ENCODE data around the gene SLC9A2.

SLC9A2 gene

DNA sequence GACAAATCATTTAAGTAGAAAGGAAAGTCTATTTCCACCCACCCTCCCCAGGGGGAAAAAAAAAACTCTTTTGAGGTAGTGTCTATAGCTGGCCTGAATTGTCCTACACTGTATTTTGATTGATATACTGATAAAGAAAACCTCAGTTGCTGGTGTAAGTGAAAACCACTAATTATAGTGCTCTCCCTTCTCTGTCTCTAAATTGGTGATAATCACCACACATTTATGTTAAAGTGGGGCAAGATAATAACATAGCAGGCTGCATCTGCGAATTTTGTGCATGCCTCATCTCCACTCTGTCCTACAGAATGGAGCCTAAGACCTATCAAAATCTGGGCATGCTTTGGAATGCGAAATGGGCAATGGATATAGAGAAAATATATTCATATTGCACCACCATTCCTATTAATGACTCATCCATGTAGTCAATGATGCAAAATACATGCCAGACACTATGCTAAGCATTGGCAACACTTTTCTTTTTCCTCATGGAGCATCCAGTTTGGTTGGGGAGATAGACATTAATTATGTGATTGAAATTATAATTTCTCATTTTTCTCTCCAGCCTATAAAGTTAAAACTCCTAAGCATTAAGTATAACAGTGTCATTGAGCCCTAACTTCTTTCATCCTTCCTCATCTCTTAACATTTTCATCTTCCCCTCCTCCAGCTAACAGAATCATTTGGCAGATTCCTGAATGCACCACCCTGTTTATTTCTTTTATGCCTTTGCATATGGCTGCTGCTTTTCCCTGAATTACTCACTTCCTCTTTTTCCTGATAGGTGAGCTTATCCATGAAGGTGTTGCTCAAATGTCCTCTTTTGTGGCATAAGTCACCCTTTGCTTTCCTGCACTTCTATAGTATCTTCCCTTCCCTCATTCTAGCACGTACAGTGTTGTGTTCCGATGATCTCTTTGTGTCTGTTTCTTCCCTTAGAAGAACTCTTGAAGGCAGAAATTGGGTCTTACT lies 58.2 kb downstream of the SLC9A2 start:
- DNase-seq: peak; percentile 0

DNA sequence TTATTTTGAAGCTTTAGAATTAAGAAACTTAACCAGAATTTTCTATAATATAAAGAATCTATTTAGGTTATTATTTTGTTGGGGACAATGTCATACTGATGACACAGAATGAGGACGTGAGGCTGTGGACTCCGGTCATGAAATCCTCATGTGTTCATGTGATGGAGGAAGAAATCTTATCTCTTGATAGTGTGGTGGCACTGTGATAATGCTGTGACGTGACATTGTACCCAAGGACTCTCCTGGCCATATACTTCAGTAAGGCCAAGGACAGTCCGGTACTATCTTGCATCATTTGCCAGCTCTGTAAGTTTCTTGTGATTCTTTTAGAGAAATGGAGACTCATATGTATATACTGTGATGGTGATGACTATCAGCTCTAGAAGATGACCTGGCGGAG lies 59.1 kb downstream of the SLC9A2 start:
- no peak for DNase-seq

DNA sequence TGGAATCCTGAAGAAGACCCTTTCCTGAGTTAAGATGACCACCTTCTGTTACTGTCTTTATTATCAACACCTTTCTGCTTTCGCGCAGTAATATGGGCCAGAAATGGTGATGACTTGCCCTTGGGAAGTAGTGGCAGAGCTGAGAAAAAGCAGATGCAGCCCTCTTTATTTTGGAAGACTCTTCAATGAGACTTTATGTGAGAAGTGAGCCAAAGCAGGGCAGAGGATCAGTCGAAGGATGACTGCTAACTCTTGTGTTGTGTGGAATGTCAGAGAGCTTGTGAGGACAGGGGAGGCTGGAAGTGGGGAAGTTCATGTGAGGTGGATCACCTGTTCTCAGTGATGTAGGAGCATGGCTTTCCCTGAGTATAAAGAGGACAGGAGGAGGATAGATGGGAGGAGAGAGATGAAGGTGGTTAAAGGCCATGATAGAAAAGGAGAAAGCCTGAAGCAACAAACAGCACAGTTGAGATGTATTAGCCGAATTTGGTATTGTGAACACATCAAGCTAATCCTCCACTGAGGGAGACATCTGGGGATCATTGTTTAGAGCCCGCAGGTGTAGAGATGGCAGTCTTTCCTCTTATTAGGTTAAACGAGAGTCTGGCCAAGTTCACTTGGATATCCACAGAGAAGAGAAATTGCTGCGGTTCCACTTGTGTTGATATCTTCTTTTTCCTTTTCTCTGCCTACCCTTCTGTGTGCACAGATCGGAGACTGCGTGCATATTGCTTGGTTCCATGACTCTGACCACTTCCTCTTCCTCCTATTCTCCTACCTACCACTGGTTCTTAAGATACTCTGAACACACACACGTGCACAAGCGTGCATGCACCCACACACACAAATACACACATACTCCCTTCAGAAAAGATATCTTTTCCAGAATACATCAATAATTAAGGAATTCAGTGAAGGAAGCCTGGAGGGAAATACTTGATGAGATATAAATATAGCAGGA lies 67.4 kb downstream of the SLC9A2 start:
- DNase-seq: no peak

DNA sequence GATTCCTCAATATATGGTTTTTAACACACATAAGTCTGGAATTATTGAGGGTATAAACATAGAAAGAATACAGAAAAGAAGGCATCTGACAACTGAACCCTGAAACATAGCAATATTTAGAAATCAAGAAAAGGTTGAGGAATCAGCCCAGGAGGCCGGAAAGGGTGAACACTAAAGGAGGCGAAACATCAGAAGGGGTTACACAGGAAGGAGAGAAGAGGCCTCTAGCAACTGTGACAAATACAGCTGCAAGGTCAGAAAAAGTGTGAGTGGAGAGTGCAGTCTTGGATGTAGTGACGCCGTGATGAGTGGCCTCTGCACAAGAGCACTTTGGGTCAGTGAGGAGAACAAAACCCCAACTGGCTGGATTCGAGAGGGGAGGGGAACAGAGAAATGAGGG lies 70.7 kb downstream of the SLC9A2 start:
- DNase-seq: no peak

DNA sequence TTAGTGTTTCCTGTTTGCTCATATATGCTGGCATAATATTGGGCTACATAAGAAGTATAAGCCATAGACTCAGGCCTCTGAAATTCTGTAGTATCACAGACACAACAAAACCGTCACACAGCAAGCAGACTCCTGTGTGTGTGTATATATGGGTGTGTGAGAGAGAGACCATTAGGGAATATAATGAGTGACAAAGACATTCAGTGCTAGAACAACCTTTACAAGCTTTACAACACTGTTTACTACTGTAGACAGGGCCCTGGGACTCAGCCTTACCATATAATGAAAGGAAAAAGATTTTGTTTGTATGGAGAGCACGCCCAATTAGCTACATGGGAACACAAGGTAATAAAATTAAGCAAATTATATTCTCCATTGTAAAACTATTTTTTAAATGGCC lies 77.1 kb downstream of the SLC9A2 start:
- DNase-seq: no peak

DNA sequence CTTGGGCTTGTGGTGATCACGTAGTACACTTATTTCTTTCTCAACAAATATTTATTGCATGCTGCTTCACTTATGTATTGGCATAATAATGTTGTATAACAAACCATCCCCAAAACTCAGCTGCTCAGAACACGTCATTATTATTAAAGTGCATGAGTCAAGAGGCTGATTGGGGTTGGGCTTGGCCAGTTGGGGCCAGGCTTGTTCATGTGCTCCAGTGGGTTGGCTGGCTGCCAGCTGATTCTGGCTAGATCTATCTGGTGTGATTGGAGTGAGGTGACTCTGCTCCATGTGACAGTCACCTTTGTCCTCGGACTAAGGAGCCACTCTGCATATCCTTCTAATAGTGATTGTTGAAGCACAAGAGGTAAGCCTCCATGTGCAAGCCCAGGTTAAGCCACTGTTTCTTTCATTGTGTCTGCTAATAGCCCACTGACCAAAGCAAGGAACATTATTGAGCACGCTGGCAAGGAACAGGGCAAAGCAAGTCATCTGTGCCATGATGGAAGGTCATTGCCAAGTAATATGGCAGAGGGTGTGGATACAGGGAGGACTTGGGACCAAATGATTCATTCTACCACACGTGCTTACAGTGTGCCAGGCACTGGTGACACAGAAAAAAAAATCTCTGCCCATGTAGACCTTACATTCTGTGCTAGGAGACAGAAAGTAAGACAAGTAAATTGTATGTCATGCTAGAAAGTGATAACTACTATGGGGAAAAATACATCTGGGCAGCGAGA lies 79.2 kb downstream of the SLC9A2 start:
- no peak for DNase-seq

DNA sequence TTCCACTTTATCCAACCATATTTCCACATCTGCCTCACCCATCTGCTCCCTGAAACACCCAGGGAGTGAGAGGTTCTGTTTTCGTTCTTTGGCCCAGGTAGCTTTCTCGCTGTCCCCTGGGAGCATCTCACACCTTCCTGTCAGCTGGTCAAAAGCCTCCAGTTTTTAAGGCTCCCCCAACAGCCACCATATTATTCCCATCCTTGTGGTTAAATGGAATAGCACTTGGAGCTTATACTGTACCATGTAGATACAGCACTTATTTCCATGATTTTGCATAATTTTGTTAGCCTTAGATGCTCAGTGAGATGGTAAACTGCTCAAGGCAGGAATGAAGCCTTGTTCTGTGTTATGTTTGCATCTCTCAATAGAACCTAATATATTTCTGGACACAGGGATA lies 84.0 kb downstream of the SLC9A2 start:
- no peak for DNase-seq

DNA sequence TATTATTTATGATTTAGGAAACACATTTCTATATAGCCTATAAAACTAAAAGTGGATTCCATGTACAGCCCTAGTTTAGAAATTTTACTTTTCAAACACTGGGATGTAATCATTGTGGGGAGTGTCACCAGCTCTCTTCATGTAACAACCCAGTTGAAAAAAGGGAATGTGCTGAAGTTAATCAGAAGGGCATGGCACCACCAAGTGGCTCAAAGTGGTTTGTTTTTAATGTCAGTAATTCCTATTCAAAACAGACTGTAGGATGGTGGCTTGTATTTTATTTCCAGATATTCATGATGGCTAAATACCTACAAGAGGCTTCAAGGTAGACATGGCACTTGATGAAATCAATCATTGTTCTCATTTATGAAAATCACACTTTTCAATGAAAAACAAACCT lies 84.4 kb downstream of the SLC9A2 start:
- DNase-seq: no peak

DNA sequence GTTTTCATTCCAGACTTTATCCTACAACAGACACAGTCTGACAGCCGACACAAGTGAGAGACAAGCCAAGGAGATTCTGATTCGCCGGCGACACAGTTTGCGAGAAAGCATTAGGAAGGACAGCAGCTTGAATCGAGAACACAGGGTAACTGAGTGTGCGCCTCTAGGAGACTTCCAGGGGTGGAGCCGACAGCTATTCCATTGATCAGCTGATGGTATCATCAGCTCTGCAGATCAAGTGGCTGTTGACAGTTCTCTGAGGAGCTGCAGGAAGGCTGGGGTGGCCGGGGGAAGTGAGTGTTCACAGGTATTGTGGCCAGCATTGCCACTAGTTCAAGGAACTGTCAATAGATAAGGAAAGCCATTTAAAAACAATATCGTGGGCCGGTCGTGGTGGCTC lies 85.2 kb downstream of the SLC9A2 start:
- DNase-seq: no peak

DNA sequence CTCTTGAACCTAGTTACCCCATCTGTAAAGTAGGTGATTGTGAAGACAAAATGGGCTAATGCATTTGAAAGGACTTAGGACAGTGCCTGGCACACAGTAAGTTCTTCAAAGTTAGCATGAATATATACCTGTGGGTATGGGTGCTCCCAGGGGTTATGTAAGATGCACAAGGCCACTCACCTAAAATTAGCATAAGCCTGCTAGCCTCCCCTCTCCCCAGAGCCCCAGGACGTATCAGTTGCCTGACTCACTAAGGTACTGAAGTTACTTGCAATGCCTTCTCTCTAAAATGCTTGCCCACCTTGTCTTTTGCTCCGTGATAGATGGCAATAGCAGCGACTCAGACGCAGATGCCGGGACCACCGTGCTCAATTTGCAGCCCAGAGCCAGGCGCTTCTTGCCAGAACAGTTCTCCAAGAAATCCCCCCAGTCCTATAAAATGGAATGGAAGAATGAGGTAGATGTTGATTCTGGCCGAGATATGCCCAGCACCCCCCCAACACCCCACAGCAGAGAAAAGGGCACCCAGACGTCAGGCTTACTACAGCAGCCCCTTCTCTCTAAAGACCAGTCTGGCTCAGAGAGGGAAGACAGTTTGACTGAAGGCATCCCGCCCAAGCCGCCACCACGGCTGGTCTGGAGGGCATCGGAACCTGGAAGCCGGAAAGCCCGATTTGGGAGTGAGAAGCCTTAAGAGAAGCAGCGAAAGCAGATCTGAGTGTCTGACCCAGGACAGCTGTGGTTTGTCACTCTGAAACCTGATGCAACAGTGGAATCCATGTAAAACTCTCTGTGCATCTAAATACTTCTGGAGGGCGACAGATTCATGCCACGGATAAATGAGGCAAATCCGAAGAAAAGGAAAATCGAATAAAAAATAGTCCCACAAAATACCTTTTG lies 88.7 kb downstream of the SLC9A2 start:
- DNase-seq: no peak

DNA sequence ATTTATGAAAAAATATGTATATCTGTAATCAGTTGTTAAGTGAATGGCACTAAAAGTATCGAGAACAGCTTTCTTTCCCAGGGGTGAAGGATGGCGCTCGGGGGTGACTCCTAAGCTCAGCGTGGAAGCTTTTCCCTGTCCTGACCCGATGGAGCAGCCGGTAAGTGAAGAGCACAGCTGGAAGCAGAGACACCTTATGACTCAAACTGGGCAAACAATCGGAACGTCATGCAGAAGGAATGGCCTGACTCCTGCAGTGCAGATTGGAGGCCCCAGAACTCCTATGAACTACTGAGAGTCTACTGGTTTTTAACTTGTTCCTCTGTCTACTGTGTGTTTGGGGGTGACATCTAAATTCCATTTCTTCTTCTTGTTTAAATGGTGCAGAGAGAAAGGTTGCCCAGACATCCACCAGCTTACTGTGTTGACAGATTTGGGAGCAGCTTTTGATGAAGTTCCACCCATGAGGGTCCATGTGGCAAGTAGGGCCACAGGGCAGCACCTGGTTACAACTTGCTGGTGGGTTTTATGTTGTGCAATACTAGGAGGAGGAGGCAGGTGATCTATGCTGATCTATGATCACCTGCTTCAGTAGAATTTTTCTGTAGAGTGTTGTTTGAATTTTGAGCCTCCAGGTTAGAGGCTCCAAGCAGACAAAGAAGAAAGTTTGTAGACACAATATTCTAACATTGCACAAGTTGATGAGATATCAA lies 89.7 kb downstream of the SLC9A2 start:
- no peak for DNase-seq

DNA sequence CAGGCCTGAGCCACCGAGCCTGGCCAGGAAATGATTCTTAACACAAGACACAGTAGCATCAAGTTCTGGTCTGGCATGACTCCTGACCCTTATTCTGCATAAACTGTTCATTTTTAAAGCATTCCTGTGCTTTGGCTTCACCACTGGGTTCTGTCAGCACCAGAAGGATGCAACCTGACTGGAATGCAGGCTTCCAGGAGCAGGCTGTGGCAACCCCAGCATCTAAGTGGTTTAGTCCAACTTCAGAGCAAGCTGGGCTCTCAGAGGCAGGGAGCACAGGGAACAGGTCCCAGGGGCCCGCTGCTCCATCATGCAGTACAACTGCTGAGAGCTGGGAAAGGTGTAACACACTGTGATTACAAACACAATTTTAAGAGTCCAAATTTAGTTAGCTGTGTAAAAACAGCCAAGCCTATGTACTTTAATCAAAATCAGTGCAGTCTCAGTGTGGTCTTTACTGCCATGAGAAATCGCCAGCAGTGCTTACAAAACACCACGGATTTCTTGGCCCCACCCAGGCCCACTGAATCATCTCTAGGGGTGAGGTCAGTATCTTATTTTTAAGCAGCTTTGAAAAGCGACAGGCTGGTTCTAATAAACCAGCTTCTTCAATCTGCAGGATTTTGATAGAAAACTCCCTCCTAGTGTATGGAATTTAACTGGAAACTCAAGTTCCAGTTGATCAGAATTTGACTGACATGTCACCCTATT lies 98.1 kb downstream of the SLC9A2 start:
- DNase-seq: no peak

DNA sequence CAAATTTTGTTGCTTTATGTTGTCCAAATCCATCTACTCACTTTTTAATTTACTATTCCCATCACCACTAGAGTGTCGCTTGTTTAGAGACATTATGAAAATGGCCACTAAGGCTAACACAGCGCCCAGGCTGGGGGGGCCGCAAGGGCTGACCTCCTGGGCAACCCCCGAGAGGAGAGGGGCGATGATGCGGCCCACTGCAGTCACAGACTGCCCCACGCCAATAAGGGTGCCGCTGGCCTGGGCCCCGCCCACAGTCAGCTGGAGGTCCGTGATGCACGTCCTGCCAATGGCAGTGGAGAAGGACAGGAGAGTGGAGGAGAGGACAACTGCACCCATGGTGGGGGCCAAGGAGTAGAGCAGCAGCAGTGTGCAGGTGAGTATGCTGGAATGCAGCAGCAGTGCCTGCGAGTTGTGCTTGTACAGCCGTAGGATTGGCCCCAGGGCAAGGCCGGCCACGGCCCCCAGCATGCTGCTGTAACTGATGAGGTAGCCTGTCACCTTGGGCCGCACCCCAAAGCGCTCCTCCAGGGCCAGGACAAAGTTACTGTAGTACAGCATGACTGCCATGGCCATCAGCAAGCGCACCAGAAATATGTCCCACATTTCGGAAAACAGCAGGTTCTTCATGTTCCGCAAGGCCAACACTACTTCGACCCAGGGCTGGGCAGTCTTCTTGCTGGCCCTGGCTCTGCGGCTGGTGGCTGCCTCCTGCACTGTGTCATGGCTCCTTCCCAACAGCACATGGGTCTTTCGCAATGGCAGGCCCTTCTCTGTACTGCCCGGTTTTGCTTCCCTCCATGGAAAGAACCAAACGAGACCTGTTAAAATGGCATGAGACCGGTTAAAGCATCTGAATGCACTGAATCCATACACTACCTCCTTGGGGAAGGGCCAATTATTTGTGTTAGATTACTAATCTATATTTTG lies 99.3 kb downstream of the SLC9A2 start:
- DNase-seq: no peak

DNA sequence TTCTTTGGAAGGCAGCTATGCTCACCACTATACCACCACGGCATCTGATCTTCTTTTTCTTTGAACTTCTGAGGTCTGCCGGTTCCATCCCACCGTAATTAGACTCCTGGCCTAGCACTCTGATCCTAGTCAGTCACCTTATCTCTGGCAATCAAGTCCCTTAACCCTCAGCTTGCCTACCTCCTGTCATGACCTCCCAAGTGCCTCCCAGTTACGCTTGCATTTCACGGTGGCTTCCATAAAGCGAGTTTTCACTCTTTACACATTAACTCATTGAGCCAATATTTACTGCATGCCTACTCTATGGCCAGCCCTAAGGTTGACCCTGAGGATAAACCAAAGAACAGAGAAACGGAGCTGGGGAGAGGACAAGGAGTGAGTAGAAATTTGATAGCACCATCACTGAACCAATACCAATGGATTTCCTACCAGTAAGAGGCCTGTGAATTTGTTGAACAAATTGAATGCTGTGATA lies 104.7 kb downstream of the SLC9A2 start:
- DNase-seq: no peak

DNA sequence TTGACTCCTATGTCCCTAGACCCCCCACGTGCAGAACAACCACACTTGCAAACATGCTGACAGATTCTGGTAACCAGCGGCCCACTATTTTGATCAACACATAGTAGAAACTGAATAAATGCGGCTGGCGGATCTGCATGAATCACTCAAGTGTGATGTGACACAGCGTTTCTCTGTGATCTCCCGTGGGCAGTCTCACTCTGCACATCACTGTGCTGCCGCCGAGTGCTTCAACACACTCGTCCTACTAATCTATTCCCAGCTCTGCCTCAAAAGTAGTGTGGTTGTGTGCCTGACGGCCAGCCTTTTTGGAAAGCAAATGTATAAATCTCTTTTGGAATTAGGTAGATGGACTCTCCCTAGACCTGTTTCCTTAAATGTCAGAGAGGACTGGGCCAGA lies 105.2 kb downstream of the SLC9A2 start:
- DNase-seq: no peak

DNA sequence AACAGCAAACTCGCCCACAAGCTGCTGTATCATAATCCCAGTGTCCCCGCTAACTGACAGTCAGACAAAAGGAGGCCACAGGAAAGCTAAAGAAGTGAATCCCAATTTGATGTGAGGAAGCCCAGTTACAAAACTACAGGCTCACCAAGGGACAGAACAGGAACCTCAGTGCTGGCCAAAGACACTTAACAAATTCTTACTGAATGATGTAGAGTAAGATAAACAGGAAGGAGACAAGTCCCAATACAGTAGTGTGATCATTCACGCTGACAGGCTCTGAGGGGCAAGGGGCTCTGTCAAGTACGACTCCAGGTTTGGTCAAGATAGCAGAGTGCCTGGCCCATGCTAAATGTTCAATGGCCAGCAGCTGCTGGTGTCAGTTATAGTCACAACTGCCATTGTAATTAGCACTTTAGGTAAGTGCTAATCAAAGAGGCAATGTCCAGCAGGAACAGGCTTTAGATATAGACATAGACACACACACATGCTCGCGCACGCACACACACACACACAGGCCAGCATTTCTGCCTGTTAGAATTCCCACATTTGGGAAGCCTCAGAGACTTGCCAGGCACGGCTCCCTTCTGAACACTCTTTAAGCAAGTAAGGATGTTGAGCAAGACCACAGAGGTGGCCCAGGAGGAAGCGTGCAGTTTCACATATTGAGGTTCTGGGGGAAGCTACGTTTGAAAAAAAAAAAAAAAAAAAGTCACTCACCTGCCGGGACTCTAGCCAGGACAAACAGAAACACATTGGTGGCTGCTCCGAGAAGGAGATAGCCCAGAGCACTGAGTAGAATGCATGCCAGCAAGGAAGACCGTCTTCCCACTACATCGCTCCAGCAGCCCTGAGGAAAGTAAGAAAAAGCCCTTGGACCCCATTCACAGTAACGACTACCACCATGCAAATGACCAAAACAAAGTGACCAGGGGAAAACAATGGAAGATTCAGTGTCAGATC lies 107.1 kb downstream of the SLC9A2 start:
- no peak for DNase-seq

DNA sequence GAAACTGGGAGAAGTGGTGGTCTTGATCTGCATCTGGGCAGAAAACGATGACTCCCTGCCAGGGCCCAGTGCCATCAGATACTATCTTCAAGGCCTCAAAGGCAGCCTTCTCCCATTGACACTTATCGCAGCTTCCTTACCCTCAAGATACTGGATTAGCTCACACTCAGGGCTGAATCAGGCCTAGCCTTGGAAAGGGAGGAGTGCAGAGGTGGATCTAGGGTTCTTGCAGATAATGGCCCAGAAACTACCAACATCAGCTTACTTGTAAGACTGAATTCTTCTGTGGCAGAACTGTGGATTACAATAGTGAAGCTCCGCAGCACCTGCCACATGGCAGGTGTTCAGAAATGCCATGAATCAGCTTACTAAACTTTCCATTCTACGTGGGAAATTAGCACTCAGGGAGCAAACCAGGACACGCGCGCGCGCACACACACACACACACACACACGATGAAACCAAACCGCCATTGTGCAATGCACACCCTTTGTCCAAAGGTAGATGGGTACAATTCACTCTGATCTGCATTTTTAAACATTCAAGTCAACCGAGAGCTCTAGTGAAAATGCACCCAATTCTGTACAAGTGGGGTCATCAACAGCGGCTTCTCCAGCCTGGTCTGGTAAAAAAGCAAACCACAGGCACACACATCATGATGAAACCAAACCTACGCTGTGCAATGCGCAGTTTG lies 116.2 kb downstream of the SLC9A2 start:
- DNase-seq: peak; percentile 7

DNA sequence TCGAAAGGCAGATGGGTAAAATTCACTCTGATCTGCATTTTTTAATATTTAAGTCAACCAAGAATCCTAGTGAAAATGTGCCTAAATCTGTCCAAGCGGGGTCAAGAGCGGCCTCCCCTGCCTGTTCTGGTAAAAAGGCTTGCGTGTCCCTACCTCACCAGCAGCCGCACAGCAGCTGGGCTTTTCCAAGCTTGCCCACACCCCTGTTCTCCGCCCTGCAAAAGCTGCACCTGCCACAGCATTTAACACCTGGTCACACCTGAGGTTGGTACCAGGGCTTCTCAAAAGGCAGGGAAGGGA lies 116.7 kb downstream of the SLC9A2 start:
- peak; percentile 58 for DNase-seq

Measured in NCI-H748 treated with DMSO at 0.1 percent for 48 hours (cell line).